SK-N-SH (cell line): ENCODE measurements around the gene SEC31B. TPM values are rescaled to one million over a fixed set of nuclear protein-coding genes. Genes with fewer than 3 reads are reported as not detected.

Experiments
- CTCF ChIA-PET: fragments of 300-600, 350-600 bp; formaldehyde crosslinking; extraction: SDS; loops from one replicate; lab custom pipeline; 2021; lab: Yijun Ruan, JAX
- POLR2A ChIA-PET: fragments of 350-600 bp; sonication (Branson Sonifier 250); formaldehyde crosslinking; extraction: SDS; loops from one replicate; lab custom pipeline; 2020; ENCODE audit warnings: antibody characterized with exemption, inconsistent platforms; lab: Yijun Ruan, JAX
- DNase-seq: peaks from one replicate; pipeline ENCODE4 v3.0.0; 2012
- H2AFZ ChIP-seq: fragments of 200-600 bp; sonication (generic); 2 replicates; pipeline ENCODE4 v1.8.1; 2016; ENCODE audit warnings: antibody characterized with exemption, mild to moderate bottlenecking, low read depth
- H3F3A ChIP-seq: fragments of 200-600 bp; sonication (generic); replicated peaks from 2 replicates; pipeline ENCODE3; 2016; ENCODE audit warnings: antibody characterized with exemption, mild to moderate bottlenecking; ENCODE audit not compliant: insufficient read depth
- H3K27ac ChIP-seq, 2 experiments: fragments of 200-500 bp in 1 of 2; fragments of 200-600 bp in 1 of 2; sonication (Bioruptor generic) in 1 of 2; sonication (generic), shearing (Covaris generic) in 1 of 2; 2 replicates each; pipeline versions ENCODE4 v1.5.1 to v1.6.1; 2014 to 2016; ENCODE audit warnings: low read depth in 2 of 2, inconsistent platforms in 1 of 2, low read length in 1 of 2, mild to moderate bottlenecking in 1 of 2, mixed read lengths in 1 of 2
- H3K27me3 ChIP-seq: fragments of 200-600 bp; sonication (generic), shearing (Covaris generic); 2 replicates; pipeline ENCODE4 v1.6.1; 2016; ENCODE audit warnings: mixed run types; ENCODE audit not compliant: insufficient read depth
- H3K36me3 ChIP-seq, 2 experiments: fragments of 200-500 bp in 1 of 2; fragments of 200-600 bp in 1 of 2; sonication (Bioruptor generic) in 1 of 2; sonication (generic) in 1 of 2; replicated peaks in 1 of 2; 2 replicates each; pipeline versions ENCODE3 to v1.5.1; 2014 to 2016; ENCODE audit warnings: low read length in 1 of 2, mild to moderate bottlenecking in 1 of 2; ENCODE audit not compliant: insufficient read depth in 2 of 2, control insufficient read depth in 1 of 2
- H3K4me1 ChIP-seq, 2 experiments: fragments of 200-500 bp in 1 of 2; fragments of 200-600 bp in 1 of 2; sonication (Bioruptor generic) in 1 of 2; sonication (generic), shearing (Covaris generic) in 1 of 2; 2 replicates each; pipeline versions ENCODE4 v1.5.1 to v1.6.1; 2014 to 2016; ENCODE audit warnings: low read depth in 1 of 2, low read length in 1 of 2, mixed run types in 1 of 2; ENCODE audit not compliant: insufficient read depth in 2 of 2, control insufficient read depth in 1 of 2
- H3K4me2 ChIP-seq: fragments of 200-600 bp; sonication (generic), shearing (Covaris generic); 2 replicates; pipeline ENCODE4 v1.6.1; 2017; ENCODE audit warnings: mixed run types
- H3K4me3 ChIP-seq, 2 experiments: fragments of 200-500 bp in 1 of 2; fragments of 200-600 bp in 1 of 2; sonication (Bioruptor generic) in 1 of 2; sonication (generic), shearing (Covaris generic) in 1 of 2; 2 replicates each; pipeline versions ENCODE4 v1.5.1 to v1.8.1; 2014 to 2016; ENCODE audit warnings: low read depth in 2 of 2, inconsistent platforms in 1 of 2, low read length in 1 of 2, mild to moderate bottlenecking in 1 of 2, mixed read lengths in 1 of 2, moderate library complexity in 1 of 2
- H3K79me2 ChIP-seq: fragments of 200-600 bp; sonication (generic); 2 replicates; pipeline ENCODE4 v1.8.1; 2017; ENCODE audit warnings: mild to moderate bottlenecking; ENCODE audit not compliant: insufficient read depth
- H3K9ac ChIP-seq: fragments of 200-600 bp; sonication (generic); 2 replicates; pipeline ENCODE4 v1.6.1; 2017; ENCODE audit warnings: mixed run types
- H3K9me2 ChIP-seq: fragments of 200-600 bp; sonication (generic); 2 replicates; pipeline ENCODE4 v1.6.1; 2017; ENCODE audit warnings: mixed run types
- H3K9me3 ChIP-seq: fragments of 200-600 bp; sonication (generic); 2 replicates; pipeline ENCODE4 v1.6.1; 2017; ENCODE audit warnings: mixed run types, mild to moderate bottlenecking, moderate library complexity
- H4K20me1 ChIP-seq: fragments of 200-600 bp; sonication (generic); 2 replicates; pipeline ENCODE4 v1.6.1; 2017; ENCODE audit warnings: mild to moderate bottlenecking, mixed run types; ENCODE audit not compliant: insufficient read depth
- FOSL2 ChIP-seq: IDR thresholded peaks from 2 replicates; pipeline ENCODE4 v1.4.0; 2012; ENCODE audit warnings: low read depth, mild to moderate bottlenecking, moderate library complexity, borderline replicate concordance
- FOXJ3 ChIP-seq: sonication (generic); formaldehyde crosslinking; IDR thresholded peaks from 2 replicates; pipeline ENCODE4 v1.5.1; 2020; ENCODE audit warnings: mild to moderate bottlenecking, missing genetic modification reagents
- JUND ChIP-seq: IDR thresholded peaks from 2 replicates; pipeline ENCODE4 v1.4.0; 2012
- NFIC ChIP-seq: IDR thresholded peaks from 2 replicates; pipeline ENCODE4 v1.4.0; 2012; ENCODE audit warnings: borderline replicate concordance
- NRF1 ChIP-seq: IDR thresholded peaks from 2 replicates; pipeline ENCODE4 v1.6.1; 2012; ENCODE audit warnings: low read depth, mild to moderate bottlenecking, low read length
- RAD21 ChIP-seq: IDR thresholded peaks from 2 replicates; pipeline ENCODE4 v1.6.1; 2012; ENCODE audit warnings: mild to moderate bottlenecking, low read length
- RCOR1 ChIP-seq: fragments of 150-350 bp; IDR thresholded peaks from 2 replicates; pipeline ENCODE4 v1.6.1; 2017; ENCODE audit warnings: antibody characterized with exemption, low read length
- SMC3 ChIP-seq: IDR thresholded peaks from 2 replicates; pipeline ENCODE4 v1.6.1; 2012; ENCODE audit warnings: low read depth, low read length, improper control_type of control experiment
- TAF1 ChIP-seq: IDR thresholded peaks from 2 replicates; pipeline ENCODE4 v1.6.1; 2012; ENCODE audit warnings: low read depth, mild to moderate bottlenecking, low read length, moderate library complexity, borderline replicate concordance
- TEAD4 ChIP-seq: IDR thresholded peaks from 2 replicates; pipeline ENCODE4 v1.4.0; 2012; ENCODE audit warnings: mild to moderate bottlenecking, borderline replicate concordance; ENCODE audit not compliant: insufficient read depth
- WGBS: methylation state at CpG from one replicate; pipeline ENCODE4 v1.1.6; 2017; ENCODE audit warnings: low lambda C conversion rate; 5-methylcytosine and 5-hydroxymethylcytosine counted together
- polyA plus RNA-seq, 3 experiments: library from polyadenylated mRNA; depleted of rRNA; stranded (reverse); fragments of >200 nt; gene quantifications; 2 replicates each; pipeline ENCODE4 v1.2.3, GENCODE V29; 2012
- TF ChIP-seq, protein P1 (sequence below): IDR thresholded peaks from 2 replicates; pipeline ENCODE4 v1.6.1; 2012; ENCODE audit warnings: mild to moderate bottlenecking, low read depth, low read length, moderate library complexity
- TF ChIP-seq, protein P2 (sequence below): IDR thresholded peaks from 2 replicates; pipeline ENCODE4 v1.4.0; 2012; ENCODE audit warnings: low read depth
- TF ChIP-seq, protein P3 (sequence below): IDR thresholded peaks from 2 replicates; pipeline ENCODE4 v1.4.0; 2012; ENCODE audit warnings: low read depth, borderline replicate concordance

SEC31B gene
- polyA plus RNA-seq, 1 of the 3 experiments (the other 2 are of a cell fraction): 8.8 TPM

DNA sequence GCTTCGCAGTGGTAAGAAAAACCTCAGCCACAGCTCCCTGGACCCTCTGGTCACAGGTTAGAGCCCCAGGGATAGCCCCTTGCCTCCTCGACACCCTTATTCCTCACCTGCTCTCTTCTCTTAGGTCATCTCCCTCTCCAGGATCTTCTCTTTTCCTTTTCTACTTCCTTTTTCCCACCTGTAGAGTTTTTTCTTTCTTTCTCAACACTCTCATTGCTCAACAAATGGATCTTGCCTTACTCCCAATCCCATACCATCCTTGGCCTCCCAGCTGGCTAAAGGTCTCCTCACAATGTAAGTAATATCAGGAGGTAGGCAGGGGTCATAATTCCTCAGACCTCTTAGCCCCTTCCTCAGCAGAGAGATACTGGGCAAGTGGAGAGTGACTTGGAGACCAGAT is 39.7 kb downstream of the SEC31B start:
- Histone ChIP-seq H3K9ac (no peak overlapping the region), H3K4me3 (no peak overlapping the region), H3K9me3 (no peaks in the 10 kb centered on the region), H3K36me3 (no peaks in the 10 kb centered on the region), H3F3A (no peaks in the 10 kb centered on the region), H3K4me1 (peaks cover 0 to 13% of the 10 kb centered on the region in 2 experiments; a peak in 1 of 4 replicates), H3K79me2 (no peaks in the 10 kb centered on the region), H3K4me2 (no peak overlapping the region), H4K20me1 (no peaks in the 10 kb centered on the region), H3K27me3 (peaks cover 25% of the 10 kb centered on the region; the same call in 1 of the 2 replicates), H3K27ac (no peak overlapping the region), H2AFZ (no peak overlapping the region), H3K9me2 (no peaks in the 10 kb centered on the region)
- DNase-seq: no peak
- WGBS: 24% methylated on average over 2 of the region's 2 CpGs
- POLR2A ChIA-PET: no interaction called here
- no peak for TF ChIP-seq RAD21
- CTCF ChIA-PET: interaction anchor here (0.6 to 10.3 kb wide), 5 partner anchors 11 to 38 kb away, joined by 3 to 158 read pairs (median 95); no protein-coding TSS in a partner anchor

DNA sequence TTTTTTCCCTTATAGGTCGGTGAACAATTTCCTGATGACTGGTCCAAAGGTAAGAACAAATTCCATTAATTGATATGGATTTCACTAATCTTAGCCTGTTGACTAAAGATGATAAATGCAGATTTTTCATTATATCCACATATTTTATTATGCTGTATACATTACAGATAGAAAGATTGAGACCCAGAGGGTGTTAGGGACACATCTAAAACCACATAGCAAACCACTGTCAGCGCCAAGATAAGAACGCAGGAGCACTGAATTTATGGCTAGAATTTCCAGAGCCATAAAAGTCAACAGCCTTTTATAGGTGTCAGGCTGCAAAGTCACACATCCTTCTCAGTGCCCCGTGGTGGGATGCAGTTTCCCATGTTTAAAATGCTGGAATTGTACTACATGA is 40.6 kb downstream of the SEC31B start:
- peaks cover 25% of the 10 kb centered on the region; the same call in 1 of the 2 replicates for H3K27me3 ChIP-seq
- no peaks in the 10 kb centered on the region for H3K9me2 ChIP-seq
- no peak overlapping the region for H3K9ac ChIP-seq
- no peak overlapping the region for H2AFZ ChIP-seq
- H3K9me3 ChIP-seq: no peaks in the 10 kb centered on the region
- H3K4me2 ChIP-seq: no peak overlapping the region
- no peak for DNase-seq
- WGBS: 8% methylated on average over 4 of the region's 4 CpGs
- H3F3A ChIP-seq: no peaks in the 10 kb centered on the region
- peaks cover 0 to 13% of the 10 kb centered on the region in 2 experiments; a peak in 1 of 4 replicates for H3K4me1 ChIP-seq
- H3K36me3 ChIP-seq: no peaks in the 10 kb centered on the region
- no peaks in the 10 kb centered on the region for H4K20me1 ChIP-seq
- POLR2A ChIA-PET: no interaction called here
- no peak overlapping the region for H3K27ac ChIP-seq
- no peak overlapping the region for H3K4me3 ChIP-seq
- CTCF ChIA-PET: interaction anchor here (0.6 to 10.3 kb wide), 3 partner anchors 18 to 292 kb away, joined by 3 to 158 read pairs (median 95); no protein-coding TSS in a partner anchor
- TF ChIP-seq, protein P1, sequence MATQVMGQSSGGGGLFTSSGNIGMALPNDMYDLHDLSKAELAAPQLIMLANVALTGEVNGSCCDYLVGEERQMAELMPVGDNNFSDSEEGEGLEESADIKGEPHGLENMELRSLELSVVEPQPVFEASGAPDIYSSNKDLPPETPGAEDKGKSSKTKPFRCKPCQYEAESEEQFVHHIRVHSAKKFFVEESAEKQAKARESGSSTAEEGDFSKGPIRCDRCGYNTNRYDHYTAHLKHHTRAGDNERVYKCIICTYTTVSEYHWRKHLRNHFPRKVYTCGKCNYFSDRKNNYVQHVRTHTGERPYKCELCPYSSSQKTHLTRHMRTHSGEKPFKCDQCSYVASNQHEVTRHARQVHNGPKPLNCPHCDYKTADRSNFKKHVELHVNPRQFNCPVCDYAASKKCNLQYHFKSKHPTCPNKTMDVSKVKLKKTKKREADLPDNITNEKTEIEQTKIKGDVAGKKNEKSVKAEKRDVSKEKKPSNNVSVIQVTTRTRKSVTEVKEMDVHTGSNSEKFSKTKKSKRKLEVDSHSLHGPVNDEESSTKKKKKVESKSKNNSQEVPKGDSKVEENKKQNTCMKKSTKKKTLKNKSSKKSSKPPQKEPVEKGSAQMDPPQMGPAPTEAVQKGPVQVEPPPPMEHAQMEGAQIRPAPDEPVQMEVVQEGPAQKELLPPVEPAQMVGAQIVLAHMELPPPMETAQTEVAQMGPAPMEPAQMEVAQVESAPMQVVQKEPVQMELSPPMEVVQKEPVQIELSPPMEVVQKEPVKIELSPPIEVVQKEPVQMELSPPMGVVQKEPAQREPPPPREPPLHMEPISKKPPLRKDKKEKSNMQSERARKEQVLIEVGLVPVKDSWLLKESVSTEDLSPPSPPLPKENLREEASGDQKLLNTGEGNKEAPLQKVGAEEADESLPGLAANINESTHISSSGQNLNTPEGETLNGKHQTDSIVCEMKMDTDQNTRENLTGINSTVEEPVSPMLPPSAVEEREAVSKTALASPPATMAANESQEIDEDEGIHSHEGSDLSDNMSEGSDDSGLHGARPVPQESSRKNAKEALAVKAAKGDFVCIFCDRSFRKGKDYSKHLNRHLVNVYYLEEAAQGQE: no peak
- TF ChIP-seq, protein P2, sequence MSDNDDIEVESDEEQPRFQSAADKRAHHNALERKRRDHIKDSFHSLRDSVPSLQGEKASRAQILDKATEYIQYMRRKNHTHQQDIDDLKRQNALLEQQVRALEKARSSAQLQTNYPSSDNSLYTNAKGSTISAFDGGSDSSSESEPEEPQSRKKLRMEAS: no peak
- no peak for TF ChIP-seq FOSL2
- no peak for TF ChIP-seq NRF1
- TF ChIP-seq RCOR1: no peak
- TF ChIP-seq TEAD4: no peak
- no peak for TF ChIP-seq SMC3
- TF ChIP-seq, protein P3, sequence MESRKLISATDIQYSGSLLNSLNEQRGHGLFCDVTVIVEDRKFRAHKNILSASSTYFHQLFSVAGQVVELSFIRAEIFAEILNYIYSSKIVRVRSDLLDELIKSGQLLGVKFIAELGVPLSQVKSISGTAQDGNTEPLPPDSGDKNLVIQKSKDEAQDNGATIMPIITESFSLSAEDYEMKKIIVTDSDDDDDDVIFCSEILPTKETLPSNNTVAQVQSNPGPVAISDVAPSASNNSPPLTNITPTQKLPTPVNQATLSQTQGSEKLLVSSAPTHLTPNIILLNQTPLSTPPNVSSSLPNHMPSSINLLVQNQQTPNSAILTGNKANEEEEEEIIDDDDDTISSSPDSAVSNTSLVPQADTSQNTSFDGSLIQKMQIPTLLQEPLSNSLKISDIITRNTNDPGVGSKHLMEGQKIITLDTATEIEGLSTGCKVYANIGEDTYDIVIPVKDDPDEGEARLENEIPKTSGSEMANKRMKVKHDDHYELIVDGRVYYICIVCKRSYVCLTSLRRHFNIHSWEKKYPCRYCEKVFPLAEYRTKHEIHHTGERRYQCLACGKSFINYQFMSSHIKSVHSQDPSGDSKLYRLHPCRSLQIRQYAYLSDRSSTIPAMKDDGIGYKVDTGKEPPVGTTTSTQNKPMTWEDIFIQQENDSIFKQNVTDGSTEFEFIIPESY: no peak
- TF ChIP-seq JUND: no peak
- no peak for TF ChIP-seq NFIC
- no peak for TF ChIP-seq TAF1
- no peak for TF ChIP-seq FOXJ3 (CRISPR knock-in tag)
- H3K79me2 ChIP-seq: no peaks in the 10 kb centered on the region
